Lung (tissue), 12 donors: ENCODE measurements around the gene ADAMTS12. TPM values are rescaled to one million over a fixed set of nuclear protein-coding genes. Genes with fewer than 3 reads are reported as not detected.

Source experiments
- ATAC-seq: fragments of 200-7000 bp; cut with Tn5 transposase; one replicate; pipeline ENCODE4 v1.9.1; 2020; ENCODE audit warnings: moderate number of reproducible peaks; ENCODE audit not compliant: insufficient read depth, low FRiP score
- DNase-seq, 3 donors: peaks; one replicate each; pipeline ENCODE4 v3.0.0-alpha.2; 2013 to 2017
- H3K27ac ChIP-seq, 2 donors: one replicate each; pipeline ENCODE4 v1.5.1; 2013; ENCODE audit warnings: mild to moderate bottlenecking in 2 of 2, moderate library complexity in 2 of 2, control low read depth in 1 of 2, inconsistent platforms in 1 of 2, low read depth in 1 of 2, low read length in 1 of 2
- H3K27me3 ChIP-seq, 3 donors: one replicate each; pipeline ENCODE4 v1.5.1; 2013; ENCODE audit warnings: low read length in 2 of 3; ENCODE audit not compliant: control insufficient read depth in 3 of 3, insufficient read depth in 3 of 3
- H3K36me3 ChIP-seq, 4 donors: one replicate each; pipeline ENCODE4 v1.5.1; 2013; ENCODE audit warnings: low read length in 4 of 4, mild to moderate bottlenecking in 1 of 4, moderate library complexity in 1 of 4; ENCODE audit not compliant: control insufficient read depth in 4 of 4, insufficient read depth in 4 of 4
- H3K4me1 ChIP-seq, 5 donors: one replicate each; pipeline ENCODE4 v1.5.1; 2013; ENCODE audit warnings: low read length in 5 of 5, mild to moderate bottlenecking in 2 of 5, moderate library complexity in 1 of 5; ENCODE audit not compliant: control insufficient read depth in 5 of 5, insufficient read depth in 5 of 5
- H3K4me3 ChIP-seq: one replicate; pipeline ENCODE4 v1.5.1; 2013; ENCODE audit warnings: mild to moderate bottlenecking, control low read depth, moderate library complexity
- H3K9ac ChIP-seq, 2 donors: one replicate each; pipeline ENCODE4 v1.5.1; 2013; ENCODE audit warnings: low read length in 2 of 2, control low read depth in 1 of 2; ENCODE audit not compliant: insufficient read depth in 1 of 2
- H3K9me3 ChIP-seq, 4 donors: one replicate each; pipeline ENCODE4 v1.5.1; 2013; ENCODE audit warnings: low read length in 3 of 4, mild to moderate bottlenecking in 1 of 4, moderate library complexity in 1 of 4; ENCODE audit not compliant: control insufficient read depth in 4 of 4, insufficient read depth in 3 of 4
- WGBS, 2 donors: extraction: QIAGEN DNeasy Blood & Tissue Kit; methylation state at CpG; one replicate each; pipeline ENCODE4 v1.1.7; 2013; 5-methylcytosine and 5-hydroxymethylcytosine counted together
- polyA plus RNA-seq, 2 donors: library from polyadenylated mRNA; stranded (reverse); fragments of 200-250 nt; gene quantifications; one replicate each; pipeline ENCODE4 v1.2.1, GENCODE V29; 2013
- total RNA-seq, 2 donors: library from RNA; depleted of rRNA in 1 of 2; stranded (reverse); fragments of >200 nt in 1 of 2; gene quantifications; one replicate each; pipeline ENCODE4 v1.2.1, GENCODE V29; 2014 to 2021
- TF ChIP-seq, protein P1 (sequence below): IDR thresholded peaks from 2 replicates; pipeline ENCODE4 v1.5.1; 2012; ENCODE audit warnings: mild to moderate bottlenecking; ENCODE audit errors: control extremely low read depth, extremely low read depth
- donor health status: control.
- donor health status: control.
- donor health status: Bipolar disorder and iron deficiency.
- donor health status: healthy.
- donor health status: DM: yes; HTN: yes; CAD: no.

The ADAMTS12 gene
- total and polyA plus RNA-seq, 4 donors: 1.3 to 55.1 (median 4.3) TPM

DNA sequence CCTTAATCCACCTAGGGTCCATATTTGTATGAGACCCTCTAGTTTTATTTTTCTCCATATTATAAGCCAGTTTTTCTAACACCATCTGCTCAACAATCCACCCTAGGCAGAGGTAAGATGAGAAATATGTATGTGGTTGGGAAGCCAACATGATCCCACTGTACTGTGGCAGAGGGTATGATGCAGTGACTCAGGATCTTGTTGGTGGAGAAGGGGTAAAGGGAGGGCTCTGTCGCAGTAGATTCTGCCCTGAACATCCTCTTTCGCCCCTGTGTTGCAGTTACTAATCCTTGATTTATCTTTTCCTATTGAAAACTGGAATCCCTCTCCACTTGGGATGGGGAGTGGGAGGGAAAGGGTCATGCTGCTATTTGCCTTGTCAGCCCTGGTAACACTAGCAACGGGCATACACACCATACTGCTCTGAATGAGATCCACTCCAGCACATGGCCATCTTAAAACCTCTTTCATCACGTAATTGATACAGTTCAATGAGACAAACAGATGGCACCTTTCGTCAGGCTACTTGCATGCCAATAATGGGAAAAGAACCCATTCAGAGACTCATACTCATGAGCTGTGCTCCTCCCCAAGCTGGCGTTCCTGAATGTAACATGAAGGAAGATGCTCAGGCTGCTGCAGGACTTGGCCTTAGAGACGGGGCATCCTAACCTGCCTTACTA lies 63.0 kb downstream of the ADAMTS12 start:
- Histone ChIP-seq H3K9ac (no peak overlapping the region), H3K27ac (no peak overlapping the region), H3K36me3 (no peaks in the 10 kb centered on the region), H3K9me3 (no peaks in the 10 kb centered on the region), H3K27me3 (no peaks in the 10 kb centered on the region), H3K4me3 (no peak overlapping the region), H3K4me1 (peaks cover 0 to 20% (median 6%) of the 10 kb centered on the region in 5 donors)
- TF ChIP-seq, protein P1, sequence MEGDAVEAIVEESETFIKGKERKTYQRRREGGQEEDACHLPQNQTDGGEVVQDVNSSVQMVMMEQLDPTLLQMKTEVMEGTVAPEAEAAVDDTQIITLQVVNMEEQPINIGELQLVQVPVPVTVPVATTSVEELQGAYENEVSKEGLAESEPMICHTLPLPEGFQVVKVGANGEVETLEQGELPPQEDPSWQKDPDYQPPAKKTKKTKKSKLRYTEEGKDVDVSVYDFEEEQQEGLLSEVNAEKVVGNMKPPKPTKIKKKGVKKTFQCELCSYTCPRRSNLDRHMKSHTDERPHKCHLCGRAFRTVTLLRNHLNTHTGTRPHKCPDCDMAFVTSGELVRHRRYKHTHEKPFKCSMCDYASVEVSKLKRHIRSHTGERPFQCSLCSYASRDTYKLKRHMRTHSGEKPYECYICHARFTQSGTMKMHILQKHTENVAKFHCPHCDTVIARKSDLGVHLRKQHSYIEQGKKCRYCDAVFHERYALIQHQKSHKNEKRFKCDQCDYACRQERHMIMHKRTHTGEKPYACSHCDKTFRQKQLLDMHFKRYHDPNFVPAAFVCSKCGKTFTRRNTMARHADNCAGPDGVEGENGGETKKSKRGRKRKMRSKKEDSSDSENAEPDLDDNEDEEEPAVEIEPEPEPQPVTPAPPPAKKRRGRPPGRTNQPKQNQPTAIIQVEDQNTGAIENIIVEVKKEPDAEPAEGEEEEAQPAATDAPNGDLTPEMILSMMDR: no peak
- DNase-seq (no peak), ATAC-seq (no peak)
- WGBS, 2 donors: 85 to 94% methylated on average over 7 of the region's 7 CpGs

DNA sequence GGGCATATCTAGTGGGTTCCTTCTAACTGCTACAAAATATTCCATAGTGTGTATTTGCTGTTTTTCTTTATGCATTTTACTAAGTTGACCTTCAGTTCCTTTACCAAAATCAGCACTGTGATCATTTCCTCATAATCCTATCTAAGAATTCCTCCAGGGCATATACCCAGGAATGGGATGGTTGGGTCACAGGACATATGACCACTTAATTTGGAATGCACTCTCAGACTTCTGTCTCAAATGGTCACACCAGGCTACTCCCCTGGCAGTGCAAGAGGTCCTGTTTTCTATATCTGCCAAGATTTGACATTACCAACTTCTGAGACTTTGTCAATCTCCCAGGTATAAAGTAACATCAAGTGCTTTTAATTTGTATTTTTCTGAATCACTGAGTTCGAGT lies 63.9 kb downstream of the ADAMTS12 start:
- WGBS, 2 donors: 64 to 70% methylated on average over 1 of the region's 1 CpG
- H3K36me3 ChIP-seq: no peaks in the 10 kb centered on the region
- ATAC-seq: no peak
- H3K4me3 ChIP-seq: no peak overlapping the region
- H3K27ac ChIP-seq: no peak overlapping the region
- TF ChIP-seq, protein P1: no peak
- peaks cover 0 to 25% (median 6%) of the 10 kb centered on the region in 5 donors for H3K4me1 ChIP-seq
- no peaks in the 10 kb centered on the region for H3K27me3 ChIP-seq
- no peaks in the 10 kb centered on the region for H3K9me3 ChIP-seq
- H3K9ac ChIP-seq: no peak overlapping the region
- DNase-seq: no peak

DNA sequence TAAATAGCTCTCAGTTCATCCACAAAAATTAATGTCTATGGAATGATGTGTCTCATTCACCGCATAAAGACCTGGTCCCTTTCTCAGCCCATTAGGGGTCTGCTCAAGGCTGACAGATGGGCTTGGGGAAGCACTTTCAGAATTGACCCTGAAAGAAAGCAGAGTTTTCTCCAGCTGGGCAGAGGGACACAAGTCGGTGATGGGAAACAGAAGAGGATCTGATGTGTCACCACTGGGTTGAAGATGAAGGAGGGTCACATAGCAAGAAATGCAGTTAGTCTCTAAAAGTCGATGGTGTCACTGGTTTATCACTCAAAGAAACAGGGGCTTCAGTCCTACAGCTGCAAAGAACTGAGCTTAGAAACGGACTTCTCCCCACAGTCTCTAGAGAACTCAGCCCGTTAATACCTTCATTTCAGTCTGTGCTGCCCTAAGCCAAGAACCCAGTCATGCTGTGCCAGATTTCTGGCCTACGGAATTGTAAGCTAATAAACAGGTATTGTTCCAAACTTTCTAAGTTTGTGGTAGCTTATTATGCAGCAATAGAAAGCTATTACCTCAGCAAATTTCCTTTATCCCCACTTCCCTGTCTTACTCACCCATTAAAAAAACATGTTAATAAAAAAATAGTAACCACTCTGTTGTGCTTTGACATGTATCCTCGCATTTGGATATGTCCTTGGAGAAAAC lies 64.6 kb downstream of the ADAMTS12 start:
- H3K4me3 ChIP-seq: no peak overlapping the region
- DNase-seq (no peak), ATAC-seq (no peak)
- H3K4me1 ChIP-seq: peaks cover 0 to 25% (median 6%) of the 10 kb centered on the region in 5 donors
- 86 to 91% methylated on average over 7 of the region's 7 CpGs for WGBS, 2 donors
- TF ChIP-seq, protein P1: no peak
- no peaks in the 10 kb centered on the region for H3K36me3 ChIP-seq
- no peaks in the 10 kb centered on the region for H3K27me3 ChIP-seq
- H3K9ac ChIP-seq: no peak overlapping the region
- H3K9me3 ChIP-seq: no peaks in the 10 kb centered on the region
- H3K27ac ChIP-seq: no peak overlapping the region
